Measurements from ENCODE around the gene AKAP6. TPM values are rescaled to one million over a fixed set of nuclear protein-coding genes. Genes with fewer than 3 reads are reported as not detected.

Gene AKAP6
- total RNA-seq, 1 experiment from 2014 or later = 1.9 TPM

DNA sequence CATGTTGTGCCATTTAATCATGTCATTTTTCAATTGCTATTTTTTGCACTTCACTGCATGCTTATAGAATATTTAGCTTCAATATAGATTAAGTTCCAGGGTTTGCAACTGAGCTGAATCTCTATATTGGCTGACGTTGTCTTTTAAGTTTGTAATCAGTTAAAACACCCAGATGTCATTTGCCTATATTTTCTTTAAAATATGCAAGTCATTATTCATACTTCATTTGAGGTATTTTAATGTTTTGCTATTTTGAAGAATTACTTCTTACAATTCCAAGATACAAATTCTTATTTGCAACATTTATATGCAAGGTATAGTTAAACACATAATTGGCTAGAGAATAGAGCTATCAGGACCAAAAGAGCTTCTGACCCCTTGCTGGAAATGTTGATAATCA lies 434.6 kb downstream of the AKAP6 start:
- TF ChIP-seq CEBPB (IDR thresholded peaks at IDR 0.05; ENCODE audit: low read depth) (no peak), EZH2 (IDR thresholded peaks at IDR 0.05) (no peak), YY1 (IDR thresholded peaks at IDR 0.05; ENCODE audit: extremely low read depth, insufficient replicate concordance, low read depth, low read length) (no peak), CTCF (IDR thresholded peaks at IDR 0.05 in 2 of 3, conservative IDR thresholded peaks at IDR 0.05 in 1 of 3; ENCODE audit: borderline replicate concordance in 1 of 3, insufficient read depth in 1 of 3, low read depth in 2 of 3, low read length in 2 of 3) (no peak), EGR1 (IDR thresholded peaks at IDR 0.05; ENCODE audit: low read depth) (no peak), CBX3 (IDR thresholded peaks at IDR 0.05; ENCODE audit: low read depth) (no peak), EZH2phosphoT487 (IDR thresholded peaks at IDR 0.05; ENCODE audit: borderline replicate concordance) (no peak), POLR2A (IDR thresholded peaks at IDR 0.05; ENCODE audit: borderline replicate concordance, extremely low read depth, insufficient read depth, insufficient read length) (no peak), RAD21 (IDR thresholded peaks at IDR 0.05; ENCODE audit: low read depth) (no peak), ZNF274 (IDR thresholded peaks at IDR 0.05; ENCODE audit: low read depth, low read length) (no peak), TCF7L2 (IDR thresholded peaks at IDR 0.05; ENCODE audit: borderline replicate concordance, extremely low read depth, insufficient read depth, insufficient read length) (no peak), ELF1 (IDR thresholded peaks at IDR 0.05; ENCODE audit: borderline replicate concordance, low read depth) (no peak), SIN3A (IDR thresholded peaks at IDR 0.05; ENCODE audit: low read depth) (no peak), JUND (IDR thresholded peaks at IDR 0.05) (no peak), MAX (IDR thresholded peaks at IDR 0.05) (no peak), ZFX (IDR thresholded peaks at IDR 0.05) (no peak)
- TF ChIP-seq, protein P1, sequence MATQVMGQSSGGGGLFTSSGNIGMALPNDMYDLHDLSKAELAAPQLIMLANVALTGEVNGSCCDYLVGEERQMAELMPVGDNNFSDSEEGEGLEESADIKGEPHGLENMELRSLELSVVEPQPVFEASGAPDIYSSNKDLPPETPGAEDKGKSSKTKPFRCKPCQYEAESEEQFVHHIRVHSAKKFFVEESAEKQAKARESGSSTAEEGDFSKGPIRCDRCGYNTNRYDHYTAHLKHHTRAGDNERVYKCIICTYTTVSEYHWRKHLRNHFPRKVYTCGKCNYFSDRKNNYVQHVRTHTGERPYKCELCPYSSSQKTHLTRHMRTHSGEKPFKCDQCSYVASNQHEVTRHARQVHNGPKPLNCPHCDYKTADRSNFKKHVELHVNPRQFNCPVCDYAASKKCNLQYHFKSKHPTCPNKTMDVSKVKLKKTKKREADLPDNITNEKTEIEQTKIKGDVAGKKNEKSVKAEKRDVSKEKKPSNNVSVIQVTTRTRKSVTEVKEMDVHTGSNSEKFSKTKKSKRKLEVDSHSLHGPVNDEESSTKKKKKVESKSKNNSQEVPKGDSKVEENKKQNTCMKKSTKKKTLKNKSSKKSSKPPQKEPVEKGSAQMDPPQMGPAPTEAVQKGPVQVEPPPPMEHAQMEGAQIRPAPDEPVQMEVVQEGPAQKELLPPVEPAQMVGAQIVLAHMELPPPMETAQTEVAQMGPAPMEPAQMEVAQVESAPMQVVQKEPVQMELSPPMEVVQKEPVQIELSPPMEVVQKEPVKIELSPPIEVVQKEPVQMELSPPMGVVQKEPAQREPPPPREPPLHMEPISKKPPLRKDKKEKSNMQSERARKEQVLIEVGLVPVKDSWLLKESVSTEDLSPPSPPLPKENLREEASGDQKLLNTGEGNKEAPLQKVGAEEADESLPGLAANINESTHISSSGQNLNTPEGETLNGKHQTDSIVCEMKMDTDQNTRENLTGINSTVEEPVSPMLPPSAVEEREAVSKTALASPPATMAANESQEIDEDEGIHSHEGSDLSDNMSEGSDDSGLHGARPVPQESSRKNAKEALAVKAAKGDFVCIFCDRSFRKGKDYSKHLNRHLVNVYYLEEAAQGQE (IDR thresholded peaks at IDR 0.05; ENCODE audit: low read depth) = no peak
- TF ChIP-seq, protein P2, sequence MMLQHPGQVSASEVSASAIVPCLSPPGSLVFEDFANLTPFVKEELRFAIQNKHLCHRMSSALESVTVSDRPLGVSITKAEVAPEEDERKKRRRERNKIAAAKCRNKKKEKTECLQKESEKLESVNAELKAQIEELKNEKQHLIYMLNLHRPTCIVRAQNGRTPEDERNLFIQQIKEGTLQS (IDR thresholded peaks at IDR 0.05) = no peak
- TF ChIP-seq, protein P3, sequence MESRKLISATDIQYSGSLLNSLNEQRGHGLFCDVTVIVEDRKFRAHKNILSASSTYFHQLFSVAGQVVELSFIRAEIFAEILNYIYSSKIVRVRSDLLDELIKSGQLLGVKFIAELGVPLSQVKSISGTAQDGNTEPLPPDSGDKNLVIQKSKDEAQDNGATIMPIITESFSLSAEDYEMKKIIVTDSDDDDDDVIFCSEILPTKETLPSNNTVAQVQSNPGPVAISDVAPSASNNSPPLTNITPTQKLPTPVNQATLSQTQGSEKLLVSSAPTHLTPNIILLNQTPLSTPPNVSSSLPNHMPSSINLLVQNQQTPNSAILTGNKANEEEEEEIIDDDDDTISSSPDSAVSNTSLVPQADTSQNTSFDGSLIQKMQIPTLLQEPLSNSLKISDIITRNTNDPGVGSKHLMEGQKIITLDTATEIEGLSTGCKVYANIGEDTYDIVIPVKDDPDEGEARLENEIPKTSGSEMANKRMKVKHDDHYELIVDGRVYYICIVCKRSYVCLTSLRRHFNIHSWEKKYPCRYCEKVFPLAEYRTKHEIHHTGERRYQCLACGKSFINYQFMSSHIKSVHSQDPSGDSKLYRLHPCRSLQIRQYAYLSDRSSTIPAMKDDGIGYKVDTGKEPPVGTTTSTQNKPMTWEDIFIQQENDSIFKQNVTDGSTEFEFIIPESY (IDR thresholded peaks at IDR 0.05; ENCODE audit: extremely low read depth, insufficient replicate concordance, low read length) = no peak
- Histone ChIP-seq H3K4me2 (ENCODE audit: low read length) (no peak overlapping the region), H3K9ac (ENCODE audit: low read length) (no peak overlapping the region), H2AFZ (ENCODE audit: low read depth, low read length, poor library complexity, severe bottlenecking) (no peak overlapping the region), H4K20me1 (ENCODE audit: insufficient read depth) (no peaks in the 10 kb centered on the region), H3K4me1 (ENCODE audit: control insufficient read depth in 1 of 2, insufficient read depth in 2 of 2, low read length in 2 of 2) (no peaks in the 10 kb centered on the region), H3K9me2 (ENCODE audit: insufficient read depth) (no peaks in the 10 kb centered on the region), H3K4me3 (replicated peaks in 1 of 2; ENCODE audit: low read depth in 1 of 2, low read length in 2 of 2) (no peak overlapping the region), H3K27ac (ENCODE audit: low read depth, low read length) (no peak overlapping the region), H3K27me3 (ENCODE audit: insufficient read depth, low read length) (0 out of 2 replicates have a peak, but pooled peaks cover 11% of the 10 kb centered on the region), H3K9me3 (ENCODE audit: control insufficient read depth in 1 of 2, insufficient read depth in 1 of 2, low read depth in 1 of 2, low read length in 2 of 2) (no peaks in the 10 kb centered on the region), H3K36me3 (ENCODE audit: control insufficient read depth in 1 of 2, insufficient read depth in 2 of 2, low read length in 2 of 2) (no peaks in the 10 kb centered on the region), H3K79me2 (ENCODE audit: insufficient read depth, low read length) (no peaks in the 10 kb centered on the region)
- BruUV-seq (replicated peaks) = no TSS peak
- ChIA-PET CTCF (no interaction called here), POLR2A (no interaction called here), RAD21 (ENCODE audit: low non-redundant PET in 1 of 2, low total read pairs in 2 of 2, uncharacterized antibody in 2 of 2, unreplicated experiment in 2 of 2) (no interaction called here)
- intact Hi-C loops (cut with micrococcal nuclease) = no loop called here
- ATAC-seq = no peak
- no peak for DNase-seq (ENCODE audit: low read depth, low spot score)
